ENCODE data around the gene INSC.

- TF ChIP-seq TCF12 (IDR thresholded peaks at IDR 0.05; ENCODE audit: low read depth) (no peak), EP300 (IDR thresholded peaks at IDR 0.05; ENCODE audit: borderline replicate concordance) (no peak), RAD21 (IDR thresholded peaks at IDR 0.05; ENCODE audit: low read depth) (no peak), CEBPB (IDR thresholded peaks at IDR 0.05) (no peak), REST (IDR thresholded peaks at IDR 0.05; ENCODE audit: low read depth) (no peak), USF1 (IDR thresholded peaks at IDR 0.05) (no peak), ZBTB7A (IDR thresholded peaks at IDR 0.05; ENCODE audit: low read depth) (no peak), YY1 (IDR thresholded peaks at IDR 0.05; ENCODE audit: low read depth) (no peak)
Observed at GRCh38 chr11:15212876-15213275, 98.2 kb downstream of the INSC start.
